Osteocyte (in vitro differentiated cells): ENCODE measurements around the gene UBAC1. TPM values are rescaled to one million over a fixed set of nuclear protein-coding genes. Genes with fewer than 3 reads are reported as not detected.

ENCODE experiments used
- DNase-seq: peaks from one replicate; pipeline ENCODE4 v3.0.0; 2021; ENCODE audit warnings: mixed read lengths; ENCODE audit not compliant: unreplicated experiment; ENCODE audit errors: extremely low spot score
- H3K27ac Mint-ChIP-seq: one replicate; pipeline ENCODE4 v1.8.0; 2021; ENCODE audit warnings: mild to moderate bottlenecking, mixed read lengths; ENCODE audit not compliant: unreplicated experiment
- H3K27me3 Mint-ChIP-seq: one replicate; pipeline ENCODE4 v1.8.0; 2021; ENCODE audit warnings: mixed read lengths; ENCODE audit not compliant: unreplicated experiment
- H3K36me3 Mint-ChIP-seq: one replicate; pipeline ENCODE4 v1.8.0; 2021; ENCODE audit warnings: mixed read lengths; ENCODE audit not compliant: unreplicated experiment
- H3K4me1 Mint-ChIP-seq: one replicate; pipeline ENCODE4 v1.8.0; 2021; ENCODE audit warnings: mixed read lengths; ENCODE audit not compliant: unreplicated experiment
- H3K4me3 Mint-ChIP-seq: one replicate; pipeline ENCODE4 v1.8.0; 2021; ENCODE audit warnings: mild to moderate bottlenecking, moderate library complexity, mixed read lengths; ENCODE audit not compliant: unreplicated experiment
- H3K9me3 Mint-ChIP-seq: one replicate; pipeline ENCODE4 v1.8.0; 2021; ENCODE audit warnings: mixed read lengths; ENCODE audit not compliant: unreplicated experiment
- total RNA-seq: library from RNA; stranded (reverse); gene quantifications from 2 replicates; pipeline ENCODE4 v1.2.1, GENCODE V29; 2021
- TF ChIP-seq, protein P1 (sequence below): fragments of 200-600 bp; sonication (generic); IDR thresholded peaks from 2 replicates; pipeline ENCODE4 v1.5.0; 2021; ENCODE audit warnings: antibody characterized with exemption, mild to moderate bottlenecking, moderate library complexity

Gene UBAC1
- total RNA-seq, 1 donor from 2014 or later: 38.9 TPM

- peaks cover 41% of the 10 kb centered on the region for H3K4me1 Mint-ChIP-seq
- no peak for DNase-seq
These were observed 54.7 kb downstream of the UBAC1 start for GRCh38 chr9:135906291-135907005.

DNA sequence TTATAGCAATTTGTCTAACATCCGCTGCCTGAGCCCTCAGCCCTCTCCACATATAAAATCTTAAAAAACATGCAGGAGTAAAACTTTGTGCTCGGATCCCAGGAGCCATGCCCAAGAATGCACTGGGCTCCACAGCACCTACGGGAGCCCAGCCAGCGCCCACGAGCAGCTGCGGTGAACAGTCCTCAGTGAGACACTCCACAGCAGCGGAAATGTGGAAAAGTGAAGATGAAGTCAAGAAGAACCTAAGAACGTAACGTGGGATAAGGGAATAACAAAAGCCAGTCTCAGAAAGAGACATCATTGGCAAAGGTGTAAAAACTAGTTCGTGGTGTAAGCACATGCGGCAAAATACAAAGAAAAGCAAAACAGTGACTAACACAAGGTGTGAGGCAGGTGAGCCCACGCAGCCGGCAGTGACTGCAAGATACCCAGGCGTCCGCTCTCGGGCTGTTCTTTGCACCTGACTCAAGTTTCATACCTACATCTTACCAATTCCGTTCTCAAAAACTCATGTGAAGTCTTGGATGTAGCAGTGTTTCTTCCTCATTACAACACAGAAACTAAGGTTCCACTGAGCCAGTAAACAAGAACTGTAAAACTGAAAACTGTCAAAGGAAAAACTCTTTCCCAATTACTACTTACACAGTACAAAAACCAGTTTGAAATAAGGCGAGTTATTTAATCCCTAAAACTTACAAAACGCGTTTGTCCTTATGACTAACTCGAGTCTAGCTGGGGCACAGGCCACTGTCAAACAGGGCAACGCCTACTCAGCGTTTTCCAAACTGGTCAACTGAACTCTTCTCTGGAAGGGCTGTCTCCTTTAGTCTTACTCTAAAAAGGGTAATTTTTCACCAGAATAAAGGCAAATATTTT lies 55.6 kb downstream of the UBAC1 start:
- Mint-ChIP-seq H3K4me3 (peak overlapping the region; percentile 80), H3K27ac (peak overlapping the region; percentile 77)
- no peak for DNase-seq

More at GRCh38 chr9:135906291-135907005, 54.7 kb downstream of the UBAC1 start:
- peak overlapping the region; percentile 77 for H3K27ac Mint-ChIP-seq
- TF ChIP-seq, protein P1, sequence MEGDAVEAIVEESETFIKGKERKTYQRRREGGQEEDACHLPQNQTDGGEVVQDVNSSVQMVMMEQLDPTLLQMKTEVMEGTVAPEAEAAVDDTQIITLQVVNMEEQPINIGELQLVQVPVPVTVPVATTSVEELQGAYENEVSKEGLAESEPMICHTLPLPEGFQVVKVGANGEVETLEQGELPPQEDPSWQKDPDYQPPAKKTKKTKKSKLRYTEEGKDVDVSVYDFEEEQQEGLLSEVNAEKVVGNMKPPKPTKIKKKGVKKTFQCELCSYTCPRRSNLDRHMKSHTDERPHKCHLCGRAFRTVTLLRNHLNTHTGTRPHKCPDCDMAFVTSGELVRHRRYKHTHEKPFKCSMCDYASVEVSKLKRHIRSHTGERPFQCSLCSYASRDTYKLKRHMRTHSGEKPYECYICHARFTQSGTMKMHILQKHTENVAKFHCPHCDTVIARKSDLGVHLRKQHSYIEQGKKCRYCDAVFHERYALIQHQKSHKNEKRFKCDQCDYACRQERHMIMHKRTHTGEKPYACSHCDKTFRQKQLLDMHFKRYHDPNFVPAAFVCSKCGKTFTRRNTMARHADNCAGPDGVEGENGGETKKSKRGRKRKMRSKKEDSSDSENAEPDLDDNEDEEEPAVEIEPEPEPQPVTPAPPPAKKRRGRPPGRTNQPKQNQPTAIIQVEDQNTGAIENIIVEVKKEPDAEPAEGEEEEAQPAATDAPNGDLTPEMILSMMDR: no peak
- H3K27me3 Mint-ChIP-seq: no peaks in the 10 kb centered on the region
- peaks cover 19% of the 10 kb centered on the region for H3K36me3 Mint-ChIP-seq
- H3K9me3 Mint-ChIP-seq: peaks cover 10% of the 10 kb centered on the region
- peak overlapping the region; percentile 80 for H3K4me3 Mint-ChIP-seq

DNA sequence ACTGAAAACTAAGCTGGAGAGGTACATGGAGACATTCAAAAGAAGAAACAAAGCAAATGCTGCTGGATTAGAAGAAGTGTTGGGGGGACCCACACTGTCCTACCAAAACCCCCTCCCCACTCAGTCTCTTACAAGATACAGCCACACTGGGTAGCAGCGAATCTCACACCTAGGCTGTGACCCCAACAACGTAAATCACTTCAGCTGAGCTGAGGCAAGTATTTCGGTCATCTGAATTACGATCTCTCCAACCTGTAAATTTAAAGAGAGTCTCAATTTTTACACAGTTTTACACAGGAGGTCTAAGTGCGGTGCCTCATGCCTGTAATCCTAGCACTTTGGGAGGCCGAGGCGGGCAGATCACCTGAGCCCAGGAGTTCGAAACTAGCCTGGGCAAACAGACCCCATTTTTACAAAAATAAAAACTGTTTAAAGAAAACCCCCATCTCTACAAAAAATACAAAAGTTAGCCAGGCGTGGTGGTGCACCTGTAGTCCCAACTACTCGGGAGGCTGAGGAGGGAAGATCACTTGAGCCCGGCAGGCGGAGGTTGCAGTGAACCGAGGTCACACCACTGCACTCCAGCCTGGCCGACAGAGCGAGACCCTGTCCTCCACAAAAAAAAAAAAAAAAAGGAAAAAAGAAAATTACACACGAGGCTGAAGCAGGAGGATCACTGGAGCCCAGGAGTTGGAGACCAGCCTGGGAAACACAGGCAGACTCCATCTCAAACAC lies 57.2 kb downstream of the UBAC1 start:
- Mint-ChIP-seq H3K36me3 (peaks cover 13% of the 10 kb centered on the region), H3K4me3 (no peak overlapping the region), H3K9me3 (peaks cover 5% of the 10 kb centered on the region), H3K27me3 (no peaks in the 10 kb centered on the region), H3K4me1 (peaks cover 34% of the 10 kb centered on the region), H3K27ac (no peak overlapping the region)
- no peak for DNase-seq
- TF ChIP-seq, protein P1: no peak

More for the DNA sequence above, 55.6 kb downstream of the UBAC1 start:
- TF ChIP-seq, protein P1: no peak
- H3K27me3 Mint-ChIP-seq: no peaks in the 10 kb centered on the region
- peaks cover 15% of the 10 kb centered on the region for H3K36me3 Mint-ChIP-seq
- peaks cover 41% of the 10 kb centered on the region for H3K4me1 Mint-ChIP-seq
- peaks cover 2% of the 10 kb centered on the region for H3K9me3 Mint-ChIP-seq

DNA sequence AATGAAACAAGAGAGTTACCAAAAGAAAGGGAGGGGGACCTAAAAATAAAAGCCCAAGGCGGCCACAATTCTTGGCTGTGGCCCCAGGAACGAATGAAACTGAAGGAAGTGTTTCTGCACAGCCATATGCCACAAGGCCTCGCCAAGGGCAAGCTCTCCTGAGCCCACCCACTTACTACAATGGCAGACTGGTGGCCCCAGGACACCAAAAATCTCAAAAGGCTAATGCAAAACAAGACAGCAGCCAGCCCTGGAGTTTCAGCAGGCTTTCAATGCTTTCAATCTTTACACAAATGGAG lies 57.9 kb downstream of the UBAC1 start:
- TF ChIP-seq, protein P1: no peak
- peaks cover 30% of the 10 kb centered on the region for H3K4me1 Mint-ChIP-seq
- DNase-seq: no peak
- no peaks in the 10 kb centered on the region for H3K27me3 Mint-ChIP-seq
- no peak overlapping the region for H3K4me3 Mint-ChIP-seq
- peaks cover 8% of the 10 kb centered on the region for H3K9me3 Mint-ChIP-seq
- H3K27ac Mint-ChIP-seq: no peak overlapping the region
- H3K36me3 Mint-ChIP-seq: peaks cover 15% of the 10 kb centered on the region
